Astrocyte of the spinal cord (primary cell): Measurements from ENCODE around the gene FAM193A.
"Not testable (repeated sequence)": the region's sequence is repeated elsewhere in the genome, so short reads cannot be mapped to it uniquely, and the experiment has no call there.

Source experiments
- DNase-seq: peaks from one replicate; pipeline ENCODE4 v3.0.0; 2011; ENCODE audit warnings: low read depth, low spot score
- H3K4me3 ChIP-seq: 2 replicates; pipeline ENCODE4 v1.5.1; 2011; ENCODE audit warnings: low read depth, mild to moderate bottlenecking, low read length, moderate library complexity
- in situ Hi-C: cut with HindIII; loops from 2 replicates; pipeline ENCODE4 v1.10.0; 2017; ENCODE audit warnings: low sequenced_read_pairs
- TF ChIP-seq, protein P1 (sequence below): IDR thresholded peaks from 2 replicates; pipeline ENCODE4 v1.5.1; 2012; ENCODE audit warnings: low read depth, mild to moderate bottlenecking, low read length, inconsistent platforms

FAM193A gene

DNA sequence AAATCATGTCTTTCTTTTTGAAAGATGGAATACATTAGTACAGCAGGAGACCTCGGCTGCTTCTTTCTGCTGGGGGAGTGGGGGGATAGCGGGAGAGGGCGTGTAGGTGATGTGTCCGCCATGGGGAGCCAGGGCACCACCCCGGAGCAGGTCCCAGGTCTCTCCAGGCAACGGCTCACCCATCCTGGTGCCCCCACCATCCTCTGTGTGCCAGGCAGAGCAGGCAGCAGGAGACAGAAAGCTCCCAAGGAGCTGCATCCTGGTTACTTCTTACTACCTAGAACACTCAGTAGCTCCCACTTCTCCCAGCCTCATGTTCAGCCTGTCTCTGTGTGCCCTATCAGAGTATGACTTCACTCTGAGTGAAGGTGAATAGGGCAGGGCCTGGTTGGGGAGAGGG, 196.1 kb downstream of the FAM193A start:
- in situ Hi-C loops = no loop called here

DNA sequence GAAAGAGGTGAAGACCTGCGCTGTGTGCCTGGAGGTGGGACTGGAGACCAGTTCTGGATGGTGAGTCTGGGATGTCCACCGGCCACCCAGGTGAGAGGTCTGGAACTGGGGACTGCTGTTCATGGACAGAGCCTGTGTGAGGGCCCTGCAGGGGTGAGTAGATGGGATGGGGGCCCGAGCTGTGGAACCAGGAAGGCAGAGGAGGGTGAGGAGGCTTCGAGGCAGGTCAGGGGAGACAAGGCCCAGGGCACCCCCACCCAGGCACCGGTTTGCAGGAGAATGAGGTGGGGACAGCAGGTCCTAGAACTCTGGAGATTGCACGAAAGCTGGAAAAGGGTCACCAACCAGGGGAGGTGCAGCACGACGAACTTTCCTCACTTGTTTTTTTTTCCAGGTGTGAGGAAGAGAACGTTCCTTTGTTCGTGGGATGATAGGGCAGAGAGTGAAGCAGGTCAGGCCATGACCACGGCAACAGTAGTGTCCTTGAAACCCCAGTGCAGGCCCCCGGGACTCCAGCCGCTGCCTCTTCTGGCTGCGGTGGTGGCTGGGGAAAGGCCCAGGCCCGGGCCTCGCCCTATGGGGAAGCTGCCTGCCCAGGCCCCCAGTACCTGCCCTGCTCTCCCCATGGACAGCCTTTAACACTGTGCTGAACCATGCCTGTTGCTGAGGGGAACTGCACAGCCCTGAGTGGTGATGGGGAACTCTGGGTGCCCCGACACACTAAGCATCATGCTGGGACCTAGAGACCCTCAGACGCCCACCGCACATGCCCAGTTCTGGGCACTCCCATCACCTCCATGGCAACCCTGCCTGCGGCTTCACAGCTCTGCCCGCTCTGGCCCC, 196.8 kb downstream of the FAM193A start:
- no peak overlapping the region for H3K4me3 ChIP-seq
- DNase-seq = no peak
- TF ChIP-seq, protein P1, sequence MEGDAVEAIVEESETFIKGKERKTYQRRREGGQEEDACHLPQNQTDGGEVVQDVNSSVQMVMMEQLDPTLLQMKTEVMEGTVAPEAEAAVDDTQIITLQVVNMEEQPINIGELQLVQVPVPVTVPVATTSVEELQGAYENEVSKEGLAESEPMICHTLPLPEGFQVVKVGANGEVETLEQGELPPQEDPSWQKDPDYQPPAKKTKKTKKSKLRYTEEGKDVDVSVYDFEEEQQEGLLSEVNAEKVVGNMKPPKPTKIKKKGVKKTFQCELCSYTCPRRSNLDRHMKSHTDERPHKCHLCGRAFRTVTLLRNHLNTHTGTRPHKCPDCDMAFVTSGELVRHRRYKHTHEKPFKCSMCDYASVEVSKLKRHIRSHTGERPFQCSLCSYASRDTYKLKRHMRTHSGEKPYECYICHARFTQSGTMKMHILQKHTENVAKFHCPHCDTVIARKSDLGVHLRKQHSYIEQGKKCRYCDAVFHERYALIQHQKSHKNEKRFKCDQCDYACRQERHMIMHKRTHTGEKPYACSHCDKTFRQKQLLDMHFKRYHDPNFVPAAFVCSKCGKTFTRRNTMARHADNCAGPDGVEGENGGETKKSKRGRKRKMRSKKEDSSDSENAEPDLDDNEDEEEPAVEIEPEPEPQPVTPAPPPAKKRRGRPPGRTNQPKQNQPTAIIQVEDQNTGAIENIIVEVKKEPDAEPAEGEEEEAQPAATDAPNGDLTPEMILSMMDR = no peak
- in situ Hi-C loops = no loop called here

More for the DNA sequence above, 196.1 kb downstream of the FAM193A start:
- no peak for DNase-seq
- H3K4me3 ChIP-seq = no peak overlapping the region
- TF ChIP-seq, protein P1 = no peak

DNA sequence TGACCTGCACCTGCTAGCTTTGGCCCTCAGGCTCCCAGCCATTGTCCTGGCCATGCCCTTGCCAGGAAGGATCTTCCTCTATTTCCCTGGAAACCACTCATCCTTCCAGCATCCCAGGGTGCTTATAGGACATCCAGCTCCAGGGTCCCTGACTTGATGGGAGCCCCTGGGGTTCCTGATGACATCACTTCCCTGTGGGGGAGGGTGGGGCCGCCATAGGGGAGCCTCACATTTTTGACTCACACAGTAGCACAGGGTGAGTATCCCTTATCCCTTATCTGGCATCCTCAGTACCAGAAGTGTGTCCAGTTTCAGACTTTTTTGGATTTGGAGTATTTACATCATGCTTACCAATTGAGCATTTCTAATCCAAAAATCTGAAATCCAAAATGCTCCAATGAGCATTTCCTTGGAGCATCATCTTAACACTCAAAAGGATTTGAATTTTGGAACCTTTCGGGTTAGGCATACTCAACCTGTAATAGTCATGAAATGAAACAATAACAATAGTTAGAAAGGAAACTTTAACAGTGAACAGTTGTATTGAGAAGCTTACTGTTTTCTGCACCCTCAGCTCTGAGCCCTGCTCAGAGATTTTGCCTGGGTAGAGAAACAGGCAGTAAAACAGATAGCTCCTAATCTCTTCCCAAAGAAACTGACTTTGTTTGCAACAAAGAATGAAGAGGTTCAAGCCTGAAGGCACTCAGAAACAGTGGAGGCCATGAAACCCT, 197.6 kb downstream of the FAM193A start:
- DNase-seq = no peak
- TF ChIP-seq, protein P1 = no peak
- in situ Hi-C loops = no loop called here
- H3K4me3 ChIP-seq = no peak overlapping the region

DNA sequence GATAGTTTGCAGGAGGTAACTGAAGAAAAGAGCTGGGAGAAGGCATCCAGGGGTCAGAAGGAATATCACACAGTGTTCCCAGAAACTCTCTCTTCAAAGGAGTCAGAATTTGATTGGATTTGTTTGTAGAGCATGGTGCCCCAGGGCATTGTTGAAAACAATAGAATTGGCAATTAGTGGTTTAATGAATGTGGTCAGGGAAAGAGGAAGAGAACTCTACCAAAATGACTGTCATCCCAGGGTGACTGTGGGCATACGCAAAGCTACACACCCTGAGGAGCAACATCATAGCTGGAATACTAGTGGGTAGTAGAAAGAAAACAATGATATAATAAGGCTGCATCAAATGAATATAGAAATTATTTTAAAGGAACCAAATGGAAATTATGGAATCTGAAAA, 198.2 kb downstream of the FAM193A start:
- DNase-seq = no peak
- TF ChIP-seq, protein P1 = no peak
- in situ Hi-C loops = no loop called here
- H3K4me3 ChIP-seq = no peak overlapping the region

DNA sequence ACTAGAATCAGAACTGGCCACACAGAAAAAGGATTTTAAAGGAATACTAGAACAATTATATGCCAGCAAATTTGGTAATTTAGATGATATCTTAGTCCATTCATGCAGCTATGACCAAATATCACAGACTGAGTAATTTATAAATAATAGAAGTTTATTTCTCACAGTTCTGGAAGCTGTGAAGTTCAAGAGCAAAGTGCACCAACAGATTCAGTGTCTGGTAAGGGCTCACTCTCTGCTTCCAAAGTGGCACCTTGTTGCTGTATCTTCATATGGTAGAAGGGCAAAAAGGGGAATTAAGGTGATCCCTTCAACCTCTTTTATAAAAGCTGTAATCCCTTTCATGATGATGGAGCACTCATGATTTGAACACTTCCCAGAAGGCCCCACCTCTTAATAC, 199.4 kb downstream of the FAM193A start:
- H3K4me3 ChIP-seq = no peak overlapping the region
- in situ Hi-C loops = no loop called here
- TF ChIP-seq, protein P1 = no peak
- no peak for DNase-seq

DNA sequence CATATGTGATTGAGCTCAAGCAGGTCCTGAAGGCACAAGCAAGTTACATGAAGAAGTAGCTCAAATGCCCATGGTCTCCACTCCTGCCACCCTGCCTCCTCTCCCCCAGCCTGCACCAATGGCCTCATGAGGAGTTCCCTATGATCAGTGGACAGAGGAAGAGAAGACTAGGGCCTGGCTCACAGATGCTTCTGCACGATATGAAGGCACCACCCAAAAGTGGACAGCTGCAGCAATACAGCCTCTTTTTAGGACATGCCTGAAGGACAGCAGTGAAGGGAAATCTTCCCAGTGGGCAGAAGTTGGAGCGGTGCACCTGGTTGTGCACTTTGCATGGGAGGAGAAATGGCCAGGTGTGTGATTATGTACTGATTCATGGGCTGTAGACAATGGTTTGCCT, 201.8 kb downstream of the FAM193A start:
- H3K4me3 ChIP-seq, DNase-seq, in situ Hi-C loops: not testable (repeated sequence)

DNA sequence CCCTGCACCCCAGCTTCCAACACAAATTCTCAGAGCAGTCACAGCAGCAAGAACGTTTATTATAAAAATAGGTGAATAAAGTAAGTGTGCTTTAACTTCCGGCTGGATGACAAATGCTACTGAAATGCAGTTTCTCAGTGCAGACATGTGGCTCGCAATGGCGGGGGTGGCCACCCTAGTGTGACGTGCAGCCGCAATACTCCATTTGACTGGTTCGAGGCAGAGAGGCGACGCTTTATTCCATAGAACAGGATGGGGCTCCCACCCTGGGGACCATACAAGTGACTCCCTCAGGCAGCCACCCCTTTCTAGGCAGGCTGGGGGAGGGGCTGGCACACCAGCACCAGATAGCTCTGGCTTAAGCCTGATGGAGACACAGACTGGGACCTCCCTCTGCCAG, 205.2 kb downstream of the FAM193A start:
- TF ChIP-seq, protein P1 = no peak
- peak; percentile 13 for DNase-seq
- in situ Hi-C loops = no loop called here
- H3K4me3 ChIP-seq = no peak overlapping the region
